ENCODE measurements around the gene SASH3.

Gene SASH3

GRCh38 chrX:129772796-129773431, 6.8 kb upstream of the SASH3 start:
- no peak for TF ChIP-seq CTCF (IDR thresholded peaks at IDR 0.05)

- TF ChIP-seq CTCF (IDR thresholded peaks at IDR 0.05), result no peak
These were observed 5.9 kb upstream of the SASH3 start for GRCh38 chrX:129773649-129774458.

- TF ChIP-seq CTCF (IDR thresholded peaks at IDR 0.05), result no peak
These were observed 2.3 kb upstream of the SASH3 start for GRCh38 chrX:129777218-129778030.

- TF ChIP-seq CTCF (IDR thresholded peaks at IDR 0.05), result no peak
These were observed 570 bp upstream of the SASH3 start for GRCh38 chrX:129779086-129779672.

GRCh38 chrX:129780441-129781105, 824 bp downstream of the SASH3 start:
- TF ChIP-seq CTCF (IDR thresholded peaks at IDR 0.05), result no peak

- no peak for TF ChIP-seq CTCF (IDR thresholded peaks at IDR 0.05)
These were observed 1.5 kb downstream of the SASH3 start for GRCh38 chrX:129781134-129781672.
